A673 (cell line): ENCODE results near the gene THPO.

Experiments
- EZH2 ChIP-seq: fragments of 200-600 bp; sonication (generic); IDR thresholded peaks from 2 replicates; pipeline ENCODE4 v1.6.1; 2017; ENCODE audit warnings: borderline replicate concordance, low read depth, mild to moderate bottlenecking, mixed read lengths, antibody characterized with exemption, low read length; ENCODE audit not compliant: poor library complexity, severe bottlenecking
- TF ChIP-seq, protein P1 (sequence below): fragments of 300-800, 200-600 bp; sonication (generic); conservative IDR thresholded peaks from 2 replicates; pipeline ENCODE4 v1.5.1; 2017; ENCODE audit warnings: low read depth, mild to moderate bottlenecking, antibody characterized with exemption, low read length, moderate library complexity, mixed read lengths

DNA sequence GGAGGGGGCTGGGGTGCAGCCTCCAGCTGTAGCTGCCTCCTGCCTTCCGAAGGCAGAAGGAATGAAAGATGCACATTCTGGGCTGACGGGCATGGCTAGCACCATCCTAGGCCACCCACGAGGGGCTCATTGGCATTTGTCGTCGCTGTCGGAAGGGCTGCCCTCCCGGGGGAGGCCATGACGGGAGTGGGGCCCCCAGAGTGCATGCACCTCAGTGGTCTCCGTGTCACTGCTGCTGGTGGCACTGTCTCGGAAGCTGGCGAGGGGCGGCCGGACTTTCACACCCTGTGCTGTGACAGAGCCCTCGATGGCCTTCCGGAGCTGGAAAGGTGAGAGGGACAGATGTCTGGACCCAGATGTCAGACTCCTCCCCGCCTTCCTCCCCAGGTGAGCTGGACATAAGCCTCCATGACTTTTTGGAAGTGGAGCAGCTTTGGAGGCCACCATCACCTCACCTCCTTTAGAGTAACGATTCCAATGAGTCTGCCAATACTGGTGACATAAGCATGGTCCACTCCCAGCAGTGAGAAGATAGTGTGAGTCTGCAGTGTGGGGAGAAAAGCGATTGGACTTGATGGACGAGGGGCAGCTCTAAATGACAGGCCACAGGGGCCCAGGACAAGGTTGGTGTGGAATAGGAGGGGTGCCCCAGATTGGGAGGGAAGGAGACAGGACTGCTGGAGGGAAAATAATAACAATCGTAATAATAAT lies 31.4 kb downstream of the THPO start:
- TF ChIP-seq, protein P1, sequence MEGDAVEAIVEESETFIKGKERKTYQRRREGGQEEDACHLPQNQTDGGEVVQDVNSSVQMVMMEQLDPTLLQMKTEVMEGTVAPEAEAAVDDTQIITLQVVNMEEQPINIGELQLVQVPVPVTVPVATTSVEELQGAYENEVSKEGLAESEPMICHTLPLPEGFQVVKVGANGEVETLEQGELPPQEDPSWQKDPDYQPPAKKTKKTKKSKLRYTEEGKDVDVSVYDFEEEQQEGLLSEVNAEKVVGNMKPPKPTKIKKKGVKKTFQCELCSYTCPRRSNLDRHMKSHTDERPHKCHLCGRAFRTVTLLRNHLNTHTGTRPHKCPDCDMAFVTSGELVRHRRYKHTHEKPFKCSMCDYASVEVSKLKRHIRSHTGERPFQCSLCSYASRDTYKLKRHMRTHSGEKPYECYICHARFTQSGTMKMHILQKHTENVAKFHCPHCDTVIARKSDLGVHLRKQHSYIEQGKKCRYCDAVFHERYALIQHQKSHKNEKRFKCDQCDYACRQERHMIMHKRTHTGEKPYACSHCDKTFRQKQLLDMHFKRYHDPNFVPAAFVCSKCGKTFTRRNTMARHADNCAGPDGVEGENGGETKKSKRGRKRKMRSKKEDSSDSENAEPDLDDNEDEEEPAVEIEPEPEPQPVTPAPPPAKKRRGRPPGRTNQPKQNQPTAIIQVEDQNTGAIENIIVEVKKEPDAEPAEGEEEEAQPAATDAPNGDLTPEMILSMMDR = no peak
- TF ChIP-seq EZH2 = no peak
